Measurements from ENCODE around the gene TNS1.
"Not testable (repeated sequence)": the region's sequence is repeated elsewhere in the genome, so short reads cannot be mapped to it uniquely, and the experiment has no call there.

Gene TNS1

DNA sequence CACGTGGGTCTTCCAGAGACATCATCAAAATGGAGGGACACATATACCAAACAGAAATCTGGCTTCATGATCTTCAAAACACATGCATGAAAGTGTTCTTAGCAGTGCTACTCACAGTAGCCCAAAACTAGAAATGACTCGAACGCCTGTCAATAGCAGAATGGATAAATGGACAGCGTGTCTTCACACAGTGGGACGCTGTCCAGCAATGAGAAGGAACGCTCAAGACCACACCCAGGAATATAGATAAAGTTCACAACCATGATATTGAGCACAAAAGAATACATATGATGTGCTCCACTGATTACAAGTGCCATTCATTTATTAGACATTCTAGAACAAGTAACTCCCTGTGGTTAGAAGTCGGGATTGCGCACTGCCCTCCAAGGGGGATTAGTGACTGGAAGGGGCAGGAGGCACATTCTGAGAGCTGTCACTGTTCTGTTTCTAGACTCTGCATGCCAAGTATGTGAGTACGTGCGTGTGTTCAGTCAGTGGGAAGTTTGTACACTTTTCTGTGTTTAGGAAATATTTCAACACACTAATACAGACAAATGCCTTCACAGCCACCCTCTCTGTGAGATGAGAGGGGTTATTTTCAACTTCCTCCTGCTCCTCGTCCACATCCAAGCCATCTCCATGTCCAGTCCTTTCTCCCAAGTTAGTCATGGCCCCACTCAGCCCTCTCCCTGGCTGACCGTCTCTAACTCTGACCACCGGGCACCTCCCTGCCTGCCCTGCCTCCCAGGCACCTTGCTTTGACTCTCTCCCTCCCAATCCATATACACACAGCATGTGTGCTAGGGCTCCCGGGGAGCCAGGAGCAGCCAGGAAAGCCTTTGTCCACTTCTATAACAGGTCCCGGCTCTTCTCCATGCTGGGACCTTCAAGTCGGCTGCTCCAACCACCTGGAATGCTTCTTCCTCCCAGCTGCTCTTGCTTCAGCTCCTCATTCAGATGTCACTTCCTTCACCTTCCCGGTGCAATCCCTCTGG lies 26.9 kb upstream of the TNS1 start:
- no peak for DNase-seq

GRCh38 chr2:218028562-218029348 lies 26.0 kb upstream of the TNS1 start:
- no peak for DNase-seq

DNA sequence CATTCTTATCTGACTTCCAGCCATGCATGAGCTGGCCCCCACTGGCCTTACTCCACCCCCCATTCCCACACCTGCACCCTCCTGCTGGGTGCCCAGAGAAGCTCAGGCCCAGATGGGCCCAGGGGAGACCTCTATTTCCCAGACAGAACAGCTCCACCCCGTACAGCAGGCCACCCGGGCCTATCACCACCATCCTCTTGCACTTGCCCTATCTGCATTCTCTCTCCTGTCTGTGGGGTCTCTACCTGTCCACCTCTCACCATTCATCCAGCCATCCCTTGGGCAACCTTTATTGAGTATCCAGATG lies 25.3 kb upstream of the TNS1 start:
- no peak for DNase-seq

DNA sequence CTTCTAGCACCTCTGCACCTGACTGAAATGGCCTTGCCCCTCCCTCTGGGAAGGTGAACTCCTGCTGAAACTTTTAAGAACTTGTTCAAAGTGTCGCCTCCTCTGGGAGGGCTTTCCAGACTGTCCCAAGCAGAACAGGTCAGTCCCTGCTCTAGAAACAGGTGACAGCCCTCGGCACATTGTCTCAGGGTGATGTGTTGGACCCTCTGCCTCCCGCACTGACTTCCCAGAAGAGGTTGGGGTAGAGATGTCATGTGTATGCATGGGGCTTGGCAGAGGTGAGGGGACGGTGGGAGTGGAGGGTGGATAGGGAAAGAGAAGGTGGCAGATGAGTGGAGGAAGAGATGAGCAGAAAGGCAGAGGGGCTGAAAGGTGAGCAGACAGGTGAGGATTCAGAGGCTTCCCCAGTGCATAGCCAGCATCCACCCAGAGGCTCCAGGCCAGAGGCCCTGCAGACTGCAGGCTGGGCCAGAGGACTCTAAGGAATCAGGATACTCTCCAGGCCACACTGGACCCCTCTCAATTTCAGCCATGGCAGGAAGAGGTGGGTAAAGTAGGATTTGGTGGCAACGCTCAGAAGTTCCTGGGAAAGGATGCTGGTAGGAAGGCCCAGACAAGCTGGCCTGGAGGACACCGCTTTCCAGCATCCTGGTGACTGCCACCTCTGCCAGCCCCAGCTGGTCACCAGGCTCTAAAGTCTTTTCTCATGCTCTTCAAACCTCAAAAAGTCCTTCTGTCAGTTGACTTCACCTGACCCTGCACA lies 24.8 kb upstream of the TNS1 start:
- no peak for DNase-seq

- DNase-seq, result no peak
Measured at GRCh38 chr2:218026676-218027425, 24.1 kb upstream of the TNS1 start.

DNA sequence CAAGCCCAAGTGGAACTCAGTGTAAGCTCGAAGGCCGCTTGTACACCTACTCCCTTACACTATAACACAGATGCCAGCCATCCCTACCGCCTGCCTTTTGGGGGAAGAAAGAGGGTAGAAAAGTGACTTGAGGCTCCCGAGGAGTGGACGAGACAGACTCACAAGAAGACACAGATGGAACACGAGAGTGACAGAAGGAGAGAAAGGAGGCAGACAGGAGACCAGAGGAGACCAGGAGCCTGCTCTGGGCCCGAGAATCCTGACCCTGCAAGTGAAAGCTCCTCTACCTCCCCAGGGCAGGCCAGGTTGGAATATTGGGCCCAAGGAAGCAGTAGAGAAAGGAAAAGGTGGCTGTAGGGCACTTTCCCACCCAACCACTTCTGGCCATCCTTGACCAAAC lies 23.4 kb upstream of the TNS1 start:
- DNase-seq, result no peak

DNA sequence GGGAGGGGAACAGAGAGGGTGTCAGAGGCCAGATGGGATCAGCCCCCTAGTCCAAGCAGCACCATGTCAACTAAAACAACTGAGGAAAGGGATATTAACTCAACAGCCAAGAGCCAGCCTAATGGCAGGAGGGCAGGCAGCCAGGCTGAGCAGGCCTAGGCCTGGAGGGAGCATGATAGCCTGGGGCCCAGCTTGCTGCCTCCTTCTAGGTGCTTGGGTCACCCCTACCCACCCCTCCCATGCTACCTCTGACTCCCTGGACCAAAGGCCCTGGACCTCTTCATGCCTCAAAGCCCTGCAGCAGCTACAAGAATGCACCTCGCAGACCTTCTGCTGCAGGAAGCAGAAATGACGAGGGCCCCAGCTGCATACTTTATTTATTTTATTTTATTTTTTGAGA lies 22.1 kb upstream of the TNS1 start:
- no peak for DNase-seq

GRCh38 chr2:218024336-218024735 lies 21.5 kb upstream of the TNS1 start:
- DNase-seq, result no peak

GRCh38 chr2:218023636-218024035 lies 20.8 kb upstream of the TNS1 start:
- DNase-seq, result no peak

- DNase-seq, result no peak
Measured at GRCh38 chr2:218022851-218023530, 20.2 kb upstream of the TNS1 start.

GRCh38 chr2:218022131-218022850 lies 19.5 kb upstream of the TNS1 start:
- DNase-seq, result no peak

DNA sequence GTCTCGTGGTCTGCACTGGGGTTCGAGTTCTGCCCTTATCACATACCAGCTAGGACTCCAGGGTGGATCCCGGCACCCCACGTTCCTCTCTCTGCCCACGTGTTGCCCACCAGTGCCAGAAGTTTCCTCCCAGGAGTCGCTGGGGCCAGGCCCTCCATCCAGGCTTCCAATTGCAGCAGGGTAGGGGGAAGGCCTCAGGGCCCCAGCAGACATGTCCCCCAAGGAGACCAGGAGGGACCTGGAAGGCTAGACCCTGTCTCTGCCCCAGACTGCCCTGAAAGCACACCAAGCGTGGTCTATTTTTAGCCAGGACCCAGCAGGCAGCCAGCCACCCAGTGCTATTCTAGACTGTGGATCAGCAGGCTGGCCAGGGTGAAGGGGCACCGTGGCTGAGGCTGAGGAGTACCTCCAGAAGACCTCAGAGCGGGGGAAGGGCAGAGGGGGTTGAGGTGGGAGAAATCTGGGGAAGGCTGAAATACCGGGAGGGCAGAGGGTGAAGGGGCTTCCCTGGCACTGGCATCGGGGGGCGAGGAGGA lies 18.8 kb upstream of the TNS1 start:
- DNase-seq, result no peak

DNA sequence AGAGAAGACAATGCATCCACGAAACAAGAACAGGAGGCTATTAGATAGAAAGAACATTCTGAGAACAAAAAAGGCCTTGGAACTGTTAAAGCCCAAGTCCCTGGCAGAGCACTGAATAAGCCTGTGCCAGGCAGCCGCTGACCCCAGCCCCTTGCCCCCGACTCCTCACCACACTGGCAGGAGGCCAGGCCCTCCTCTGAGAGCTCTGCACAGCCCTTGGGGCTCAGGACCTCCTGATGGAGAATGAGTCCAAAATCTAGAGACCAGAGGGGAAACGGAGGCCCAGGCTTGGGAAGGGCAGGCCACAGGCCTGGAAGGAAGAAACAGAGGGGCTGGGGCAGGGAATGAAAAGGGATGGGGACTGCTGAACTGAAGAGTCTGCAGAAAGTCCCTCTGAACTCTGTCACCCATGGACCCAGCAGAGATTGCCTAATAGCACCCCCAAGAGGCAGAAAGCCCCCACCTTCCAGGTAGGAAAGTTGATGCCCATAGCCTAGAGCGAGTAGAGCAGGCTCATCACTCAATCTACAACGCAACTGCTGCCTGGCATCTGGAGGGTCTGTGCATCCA lies 18.3 kb upstream of the TNS1 start:
- DNase-seq, result no peak

DNA sequence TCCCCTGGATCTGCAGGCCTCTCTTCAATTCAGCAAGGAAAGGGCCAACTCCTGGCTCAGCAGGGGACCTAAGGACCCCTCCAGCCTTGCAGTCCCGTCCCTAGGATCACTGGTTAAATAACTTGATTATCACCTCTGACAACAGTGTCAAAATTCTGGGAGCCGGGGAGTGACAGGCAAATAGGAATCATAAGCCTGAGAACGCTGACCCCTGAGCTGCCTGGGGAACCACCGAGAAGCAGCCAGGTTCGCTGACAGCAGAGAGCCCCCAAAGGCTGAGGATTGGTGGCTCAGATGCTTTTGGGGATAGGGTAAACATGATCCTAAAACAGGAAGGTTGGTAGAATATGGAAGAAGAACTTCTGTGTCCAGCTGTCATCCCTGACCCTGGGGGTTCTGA lies 17.5 kb upstream of the TNS1 start:
- no peak for DNase-seq

DNA sequence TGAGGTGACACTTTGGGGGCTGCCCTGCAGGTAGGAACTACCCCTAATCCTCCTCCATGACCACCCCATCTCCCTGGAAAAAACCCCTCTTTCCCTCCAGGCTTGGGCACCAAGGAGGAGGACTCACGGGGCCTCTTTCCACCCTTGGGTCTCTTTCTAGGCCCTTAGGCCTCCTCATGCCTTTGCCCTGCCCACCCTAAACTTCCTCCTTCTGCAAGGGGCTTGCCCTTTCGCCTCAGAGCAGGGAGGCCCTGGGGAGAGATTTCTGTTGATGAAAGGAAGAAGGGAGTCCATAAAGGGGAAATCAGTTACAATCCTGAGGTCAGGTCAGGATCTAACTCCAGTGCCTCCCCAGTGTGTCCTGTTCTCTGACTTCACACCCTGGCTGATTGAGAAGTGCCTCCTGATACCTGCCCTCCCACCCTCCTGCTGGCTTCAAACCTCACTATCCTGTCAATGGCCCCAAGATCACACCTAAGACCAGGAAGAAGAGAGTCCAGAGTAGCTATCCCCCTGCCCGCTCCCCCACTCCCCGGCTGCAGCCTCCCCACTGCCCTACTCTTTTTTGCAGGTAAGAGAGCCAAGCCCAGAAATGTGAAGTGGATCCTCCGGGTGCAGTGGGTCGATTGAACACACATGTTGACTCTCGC lies 16.7 kb upstream of the TNS1 start:
- no peak for DNase-seq

GRCh38 chr2:218018842-218019125 lies 16.0 kb upstream of the TNS1 start:
- not testable (repeated sequence) for DNase-seq

- DNase-seq, result no peak
Measured at GRCh38 chr2:218017211-218018053, 14.6 kb upstream of the TNS1 start.

DNA sequence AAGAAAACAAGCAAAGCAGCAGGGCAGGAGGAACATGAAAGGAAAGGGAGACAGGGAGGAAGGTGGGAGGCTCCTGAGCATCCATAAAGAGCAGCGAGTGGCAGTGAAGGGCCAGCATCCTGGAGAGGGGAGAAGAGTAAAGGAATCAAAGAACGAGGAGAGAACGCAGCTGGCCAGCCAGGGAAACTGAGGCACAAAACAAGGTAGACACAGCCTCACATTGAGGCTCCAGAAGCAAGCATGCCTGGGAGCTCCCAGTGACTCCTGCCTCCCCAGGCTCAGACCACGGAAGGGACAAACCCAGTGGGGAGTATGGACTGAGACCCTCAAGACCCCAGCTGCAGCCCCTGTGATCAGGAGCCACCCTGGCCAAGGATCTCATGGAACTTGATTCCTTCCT lies 14.0 kb upstream of the TNS1 start:
- no peak for DNase-seq

Measured in activated CD4-positive, alpha-beta T cell treated with anti-CD3 and anti-CD28 coated beads, Interleukin-10, Interleukin-2, amounts not matched to agents 100 ng/mL and 50 ng/mL, durations not matched to agents 16 hours and 8 hours (primary cell).